AG04450 (cell line): ENCODE results near the gene ITPR3. TPM values are rescaled to one million over a fixed set of nuclear protein-coding genes. Genes with fewer than 3 reads are reported as not detected.

Source experiments
- CTCF ChIA-PET: fragments of 300-600, 350-600 bp; formaldehyde crosslinking; extraction: SDS; loops from one replicate; lab custom pipeline; 2022; ENCODE audit warnings: antibody characterized with exemption, inconsistent platforms; lab: Charles Lee
- POLR2A ChIA-PET: fragments of 350-600 bp; formaldehyde crosslinking; extraction: SDS; loops from one replicate; lab custom pipeline; 2021; ENCODE audit warnings: antibody characterized with exemption, inconsistent platforms; lab: Yijun Ruan, JAX
- DNase-seq: peaks from one replicate; pipeline ENCODE4 v3.0.0-alpha.2; 2011; ENCODE audit warnings: low read depth, low spot score
- H3K27ac ChIP-seq: one replicate; pipeline ENCODE4 v1.5.1; 2012; ENCODE audit warnings: low read depth, low read length, control low read depth
- H3K27me3 ChIP-seq: one replicate; pipeline ENCODE4 v1.6.0; 2012; ENCODE audit warnings: low read length; ENCODE audit not compliant: control insufficient read depth, insufficient read depth
- H3K4me3 ChIP-seq: 2 replicates; pipeline ENCODE4 v1.5.1; 2011; ENCODE audit warnings: mild to moderate bottlenecking, low read depth, low read length, control low read depth
- H3K9me3 ChIP-seq: 2 replicates; pipeline ENCODE4 v1.5.1; 2012; ENCODE audit warnings: low read length; ENCODE audit not compliant: control insufficient read depth, insufficient read depth
- polyA plus RNA-seq: library from polyadenylated mRNA; depleted of rRNA; stranded (reverse); fragments of >200 nt; gene quantifications from 2 replicates; pipeline ENCODE4 v1.2.3, GENCODE V29; 2011
- TF ChIP-seq, protein P1 (sequence below): IDR thresholded peaks from 2 replicates; pipeline ENCODE4 v1.5.1; 2011; ENCODE audit warnings: low read depth, low read length, control low read depth, inconsistent platforms

ITPR3 gene
- polyA plus RNA-seq, 1 experiment, result 4.4 TPM

DNA sequence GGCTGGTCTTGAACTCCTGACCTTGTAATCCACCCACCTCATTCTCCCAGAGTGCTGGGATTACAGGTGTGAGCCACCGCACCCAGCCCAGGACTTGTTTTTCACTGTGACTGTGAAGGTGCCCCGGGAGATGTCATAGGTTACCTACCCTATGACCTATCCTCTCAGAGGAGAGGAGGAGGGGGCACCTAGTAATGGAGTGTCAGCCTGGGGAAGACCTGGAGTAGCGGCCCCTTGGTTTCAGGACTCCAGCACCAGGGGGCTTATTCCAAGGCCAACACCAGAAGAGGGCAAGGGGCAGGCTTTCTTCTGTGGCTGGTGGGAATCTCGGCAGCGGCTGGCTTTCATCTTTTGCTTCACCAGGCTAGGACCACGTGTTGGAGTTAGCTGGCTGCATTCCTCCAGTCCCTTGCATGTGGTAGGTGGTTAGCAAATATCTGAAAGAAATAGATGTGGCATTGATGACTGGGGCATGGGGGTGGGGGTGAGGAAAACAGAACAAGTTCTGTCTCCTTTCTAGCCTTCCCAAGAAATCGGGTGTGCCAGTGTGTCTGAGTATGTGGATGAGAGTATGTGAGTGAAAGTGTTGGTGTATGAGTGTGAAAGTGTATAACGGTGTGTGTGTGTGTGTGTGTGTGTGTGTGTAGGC is 7.9 kb upstream of the ITPR3 start:
- H3K27me3 ChIP-seq, result no peaks in the 10 kb centered on the region
- TF ChIP-seq, protein P1, sequence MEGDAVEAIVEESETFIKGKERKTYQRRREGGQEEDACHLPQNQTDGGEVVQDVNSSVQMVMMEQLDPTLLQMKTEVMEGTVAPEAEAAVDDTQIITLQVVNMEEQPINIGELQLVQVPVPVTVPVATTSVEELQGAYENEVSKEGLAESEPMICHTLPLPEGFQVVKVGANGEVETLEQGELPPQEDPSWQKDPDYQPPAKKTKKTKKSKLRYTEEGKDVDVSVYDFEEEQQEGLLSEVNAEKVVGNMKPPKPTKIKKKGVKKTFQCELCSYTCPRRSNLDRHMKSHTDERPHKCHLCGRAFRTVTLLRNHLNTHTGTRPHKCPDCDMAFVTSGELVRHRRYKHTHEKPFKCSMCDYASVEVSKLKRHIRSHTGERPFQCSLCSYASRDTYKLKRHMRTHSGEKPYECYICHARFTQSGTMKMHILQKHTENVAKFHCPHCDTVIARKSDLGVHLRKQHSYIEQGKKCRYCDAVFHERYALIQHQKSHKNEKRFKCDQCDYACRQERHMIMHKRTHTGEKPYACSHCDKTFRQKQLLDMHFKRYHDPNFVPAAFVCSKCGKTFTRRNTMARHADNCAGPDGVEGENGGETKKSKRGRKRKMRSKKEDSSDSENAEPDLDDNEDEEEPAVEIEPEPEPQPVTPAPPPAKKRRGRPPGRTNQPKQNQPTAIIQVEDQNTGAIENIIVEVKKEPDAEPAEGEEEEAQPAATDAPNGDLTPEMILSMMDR, result no peak
- ChIA-PET POLR2A (no interaction called here), CTCF (interaction anchor here (2.4 kb wide), 1 partner anchor 24 kb away, joined by 8 read pairs; no protein-coding TSS in a partner anchor)
- DNase-seq, result no peak
- H3K4me3 ChIP-seq, result no peak overlapping the region
- H3K9me3 ChIP-seq, result peaks cover 6% of the 10 kb centered on the region
- no peak overlapping the region for H3K27ac ChIP-seq

DNA sequence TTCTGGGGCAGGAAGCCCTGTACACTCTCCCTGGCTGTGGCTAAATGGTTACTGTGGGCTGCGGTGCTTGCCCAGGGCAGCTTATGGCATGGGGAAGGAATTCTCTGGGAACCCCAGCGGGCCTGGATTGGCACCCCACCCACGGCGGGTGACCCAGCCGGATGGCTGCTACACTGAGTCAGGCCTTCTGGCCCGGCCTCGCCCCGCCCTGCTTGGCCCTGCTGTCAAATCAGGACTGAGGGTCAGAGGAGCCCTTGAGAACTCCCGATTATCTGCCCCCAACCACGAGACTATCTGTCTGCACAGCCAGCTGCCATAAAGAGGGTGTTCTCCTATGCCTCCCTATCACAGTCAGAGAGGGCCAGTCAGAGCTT is 7.3 kb upstream of the ITPR3 start:
- Histone ChIP-seq H3K4me3 (no peak overlapping the region), H3K27ac (no peak overlapping the region), H3K27me3 (no peaks in the 10 kb centered on the region), H3K9me3 (peaks cover 6% of the 10 kb centered on the region)
- POLR2A ChIA-PET, result no interaction called here
- TF ChIP-seq, protein P1, result no peak
- CTCF ChIA-PET, result no interaction called here
- no peak for DNase-seq

DNA sequence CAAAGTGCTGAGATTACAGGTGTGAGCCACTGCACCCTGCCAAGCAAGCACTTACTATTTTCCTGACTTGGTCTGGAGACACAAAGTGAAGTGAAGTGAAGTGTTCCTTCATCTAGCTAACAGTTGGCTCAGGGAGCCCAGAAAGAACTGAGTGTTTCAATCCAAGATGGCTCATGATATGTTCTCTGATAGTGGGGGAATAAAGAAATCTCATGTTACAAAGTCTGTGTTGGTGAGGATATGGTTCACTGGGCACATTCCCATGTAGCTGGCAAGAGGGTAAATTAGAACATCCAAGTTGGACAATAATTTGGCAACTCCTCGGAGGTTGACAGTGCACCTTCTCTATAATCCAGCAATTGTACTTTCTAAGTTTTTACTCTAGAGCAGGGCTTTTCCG is 5.0 kb upstream of the ITPR3 start:
- CTCF ChIA-PET, result interaction anchor here (0.7 to 2.0 kb wide), 2 partner anchors 26 to 31 kb away, joined by 3 to 6 read pairs; no protein-coding TSS in a partner anchor
- POLR2A ChIA-PET, result no interaction called here

DNA sequence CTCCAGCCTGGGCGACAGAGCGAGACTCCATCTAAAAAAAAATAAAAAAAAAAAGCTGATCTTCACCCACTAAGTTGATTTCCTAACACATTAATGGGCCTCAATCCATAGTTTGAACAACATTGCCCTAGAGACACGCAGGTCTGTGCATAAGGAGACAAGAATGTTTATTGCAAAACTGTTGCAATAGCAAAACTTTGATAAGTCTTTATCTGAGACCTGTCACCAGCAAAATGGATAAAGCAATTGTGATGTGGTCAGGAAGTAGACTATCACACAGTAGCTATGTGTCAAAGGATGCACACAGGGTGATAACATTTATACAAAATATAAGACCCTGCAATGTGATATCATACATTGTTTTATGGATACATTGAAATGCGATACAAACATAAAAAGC is 4.2 kb upstream of the ITPR3 start:
- ChIA-PET CTCF (no interaction called here), POLR2A (no interaction called here)
- no peak overlapping the region for H3K4me3 ChIP-seq
- peaks cover 4% of the 10 kb centered on the region for H3K9me3 ChIP-seq
- no peak for DNase-seq
- no peak overlapping the region for H3K27ac ChIP-seq
- no peaks in the 10 kb centered on the region for H3K27me3 ChIP-seq
- TF ChIP-seq, protein P1, result no peak

More for the DNA sequence above, 5.0 kb upstream of the ITPR3 start:
- Histone ChIP-seq H3K9me3 (peaks cover 6% of the 10 kb centered on the region), H3K27me3 (no peaks in the 10 kb centered on the region), H3K27ac (no peak overlapping the region), H3K4me3 (no peak overlapping the region)
- TF ChIP-seq, protein P1, result no peak
- DNase-seq, result no peak

DNA sequence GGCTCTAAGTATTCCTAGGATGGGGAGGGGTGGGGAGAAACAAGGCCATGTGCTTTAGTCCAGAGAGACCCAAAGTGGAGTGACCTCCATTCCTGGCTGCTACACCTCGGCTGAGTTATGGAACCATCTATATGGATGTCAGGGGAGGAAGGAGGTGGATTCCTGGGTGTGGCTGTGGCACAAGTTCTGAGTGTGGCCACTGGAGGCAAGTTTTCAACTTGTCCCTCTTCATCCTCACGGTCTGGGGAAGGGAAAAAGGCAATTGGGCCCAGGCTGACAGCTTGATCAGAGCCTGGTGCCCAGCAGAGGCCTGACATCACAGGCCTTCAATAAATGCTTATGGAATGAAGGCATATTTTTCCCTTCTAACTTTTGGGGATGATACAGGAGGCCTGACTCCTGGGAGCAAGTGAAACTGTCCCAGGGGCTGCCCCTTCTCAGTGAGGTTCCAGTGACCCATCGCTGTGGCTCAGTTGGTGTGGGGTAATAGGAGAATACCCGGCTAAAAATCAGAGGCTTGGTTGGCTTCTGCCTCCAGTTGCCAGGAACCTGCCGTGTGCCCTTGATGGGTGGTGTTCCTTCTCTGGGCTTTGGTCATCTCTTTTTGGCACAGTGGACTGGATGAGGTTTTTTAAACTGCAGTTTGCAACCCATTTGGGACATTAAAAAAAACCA is 1.8 kb upstream of the ITPR3 start:
- H3K9me3 ChIP-seq, result no peaks in the 10 kb centered on the region; the same call in 1 of the 2 replicates
- no peak overlapping the region for H3K4me3 ChIP-seq
- no peak overlapping the region for H3K27ac ChIP-seq
- DNase-seq, result no peak
- TF ChIP-seq, protein P1, result no peak
- POLR2A ChIA-PET, result interaction anchor here (0.7 kb wide), 1 partner anchor 75 kb away, joined by 3 read pairs; no protein-coding TSS in a partner anchor
- CTCF ChIA-PET, result interaction anchor here (2.0 kb wide), 1 partner anchor 29 kb away, joined by 11 read pairs; no protein-coding TSS in a partner anchor
- H3K27me3 ChIP-seq, result no peaks in the 10 kb centered on the region
